Muscle layer of duodenum (tissue), 2 donors: ENCODE results near the gene NME5.
"Not testable (repeated sequence)": the region's sequence is repeated elsewhere in the genome, so short reads cannot be mapped to it uniquely, and the experiment has no call there.

ENCODE experiments used
- H3K27ac ChIP-seq: one replicate; pipeline ENCODE4 v1.7.0; 2013; ENCODE audit warnings: mild to moderate bottlenecking, low read length
- H3K27me3 ChIP-seq: one replicate; pipeline ENCODE4 v1.7.0; 2013; ENCODE audit warnings: low read depth, mild to moderate bottlenecking, control low read depth, low read length
- H3K36me3 ChIP-seq, 2 donors: one replicate each; pipeline ENCODE4 v1.7.0; 2013; ENCODE audit warnings: low read length in 2 of 2, control low read depth in 1 of 2, mild to moderate bottlenecking in 1 of 2; ENCODE audit not compliant: insufficient read depth in 2 of 2, control insufficient read depth in 1 of 2
- H3K4me1 ChIP-seq, 2 donors: one replicate each; pipeline ENCODE4 v1.7.0; 2013; ENCODE audit warnings: low read length in 2 of 2, mild to moderate bottlenecking in 2 of 2, control low read depth in 1 of 2, moderate library complexity in 1 of 2; ENCODE audit not compliant: insufficient read depth in 2 of 2, control insufficient read depth in 1 of 2
- H3K4me3 ChIP-seq, 2 donors: one replicate each; pipeline ENCODE4 v1.7.0; 2013; ENCODE audit warnings: low read length in 2 of 2, low read depth in 1 of 2, mild to moderate bottlenecking in 1 of 2
- H3K9me3 ChIP-seq, 2 donors: one replicate each; pipeline ENCODE4 v1.7.0; 2013; ENCODE audit warnings: low read length in 2 of 2, control low read depth in 1 of 2, mild to moderate bottlenecking in 1 of 2; ENCODE audit not compliant: control insufficient read depth in 1 of 2
- donor health status: healthy.

The NME5 gene

GRCh38 chr5:138169124-138169523 is 29.9 kb upstream of the NME5 start:
- no peaks in the 10 kb centered on the region for H3K9me3 ChIP-seq
- no peak overlapping the region for H3K27ac ChIP-seq
- peaks cover 70 to 98% of the 10 kb centered on the region in 2 donors for H3K36me3 ChIP-seq
- H3K27me3 ChIP-seq: no peaks in the 10 kb centered on the region
- no peak overlapping the region for H3K4me3 ChIP-seq
- H3K4me1 ChIP-seq: no peaks in the 10 kb centered on the region

DNA sequence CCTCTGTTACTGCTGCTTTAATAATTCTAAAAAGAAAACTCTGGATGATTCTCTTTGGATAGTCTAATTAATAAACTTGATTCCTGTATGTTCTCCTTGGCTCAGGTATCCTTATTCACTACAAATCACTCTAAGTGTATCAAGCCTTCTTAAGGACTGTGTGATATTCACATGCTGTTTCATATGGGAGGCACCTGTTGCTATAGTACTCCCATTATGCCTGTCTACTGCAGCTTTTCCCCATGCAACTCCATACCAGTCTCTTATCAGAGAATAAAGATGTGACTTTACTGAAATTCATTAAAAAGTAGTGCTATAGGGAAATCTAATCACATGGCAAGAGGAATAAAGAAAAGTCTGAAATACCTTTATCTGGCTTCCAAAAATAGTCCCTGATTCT is 24.5 kb upstream of the NME5 start:
- no peak overlapping the region for H3K4me3 ChIP-seq
- H3K27me3 ChIP-seq: no peaks in the 10 kb centered on the region
- H3K4me1 ChIP-seq: no peaks in the 10 kb centered on the region
- peaks cover 84 to 99% of the 10 kb centered on the region in 2 donors for H3K36me3 ChIP-seq
- no peaks in the 10 kb centered on the region for H3K9me3 ChIP-seq
- no peak overlapping the region for H3K27ac ChIP-seq

- H3K9me3 ChIP-seq: no peaks in the 10 kb centered on the region
- H3K4me1 ChIP-seq: no peaks in the 10 kb centered on the region
- H3K27ac ChIP-seq: no peak overlapping the region
- no peaks in the 10 kb centered on the region for H3K27me3 ChIP-seq
- no peak overlapping the region for H3K4me3 ChIP-seq
- H3K36me3 ChIP-seq: peaks cover 72 to 95% of the 10 kb centered on the region in 2 donors
These were observed 21.5 kb upstream of the NME5 start for GRCh38 chr5:138160706-138161105.

DNA sequence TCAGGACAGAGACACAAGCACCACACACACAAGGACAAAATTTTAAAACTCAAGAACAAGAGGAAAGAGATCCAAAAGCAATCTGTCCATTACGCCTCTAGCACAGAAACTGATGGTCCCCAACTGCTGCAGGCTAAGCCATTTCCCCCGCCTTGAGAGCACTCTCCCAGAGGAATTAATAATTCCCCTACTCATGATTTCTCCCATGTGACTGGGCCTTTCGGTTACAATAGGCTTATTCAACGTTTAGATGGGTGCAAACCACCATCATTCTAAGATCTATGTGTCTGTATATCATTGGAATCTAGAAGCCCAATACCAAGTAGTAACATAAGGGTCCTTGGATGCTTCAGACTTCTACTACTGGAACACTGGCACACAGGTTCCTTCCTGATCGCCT is 20.4 kb upstream of the NME5 start:
- H3K27ac ChIP-seq: no peak overlapping the region
- peaks cover 64 to 84% of the 10 kb centered on the region in 2 donors for H3K36me3 ChIP-seq
- no peak overlapping the region for H3K4me3 ChIP-seq
- no peaks in the 10 kb centered on the region for H3K4me1 ChIP-seq
- no peaks in the 10 kb centered on the region for H3K9me3 ChIP-seq
- H3K27me3 ChIP-seq: no peaks in the 10 kb centered on the region

DNA sequence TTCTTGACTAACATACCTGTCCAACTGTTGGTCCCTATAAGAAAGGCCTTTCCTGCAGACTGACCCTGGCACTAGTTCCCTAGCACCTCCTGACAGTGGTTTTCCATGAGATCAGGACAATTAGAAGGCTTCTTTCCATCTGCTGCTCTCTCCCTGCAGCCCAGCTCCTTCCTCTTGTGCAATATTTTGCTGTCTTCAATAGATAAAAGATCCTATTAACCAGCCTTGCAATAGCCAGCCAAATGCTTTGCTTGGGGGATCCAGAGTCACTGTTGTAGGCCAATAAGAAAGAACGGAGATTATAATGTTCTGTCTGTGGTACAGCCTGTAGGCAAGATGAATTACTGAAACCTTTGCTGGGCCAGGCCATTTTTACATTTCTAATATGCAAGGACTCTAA is 18.4 kb upstream of the NME5 start:
- H3K4me1 ChIP-seq: no peaks in the 10 kb centered on the region
- no peak overlapping the region for H3K4me3 ChIP-seq
- no peaks in the 10 kb centered on the region for H3K27me3 ChIP-seq
- no peaks in the 10 kb centered on the region for H3K9me3 ChIP-seq
- H3K27ac ChIP-seq: no peak overlapping the region
- peaks cover 45 to 64% of the 10 kb centered on the region in 2 donors for H3K36me3 ChIP-seq

DNA sequence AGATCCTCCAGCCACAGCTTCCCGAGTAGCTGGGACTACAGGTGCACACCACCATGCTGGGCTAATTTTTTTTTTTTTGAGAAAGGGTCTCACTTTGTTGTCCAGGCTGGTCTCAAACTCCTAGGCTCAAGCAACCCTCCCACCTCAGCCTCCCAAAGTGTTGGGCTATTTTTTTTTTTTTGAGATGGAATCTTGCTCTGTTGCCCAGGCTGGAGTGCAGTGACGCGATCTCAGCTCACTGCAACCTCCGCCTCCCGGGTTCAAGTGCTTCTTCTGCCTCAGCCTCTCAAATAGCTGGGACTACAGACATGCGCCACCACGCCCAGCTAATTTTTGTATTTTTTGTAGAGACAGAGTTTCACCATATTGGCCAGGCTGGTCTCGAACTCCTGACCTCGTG is 16.7 kb upstream of the NME5 start:
- H3K36me3 ChIP-seq: peaks cover 35 to 49% of the 10 kb centered on the region in 2 donors
- H3K27me3 ChIP-seq, H3K9me3 ChIP-seq, H3K4me3 ChIP-seq, H3K27ac ChIP-seq, H3K4me1 ChIP-seq: not testable (repeated sequence)

- H3K9me3 ChIP-seq: no peaks in the 10 kb centered on the region
- H3K27ac ChIP-seq: no peak overlapping the region
- H3K27me3 ChIP-seq: no peaks in the 10 kb centered on the region
- H3K36me3 ChIP-seq: no peaks in the 10 kb centered on the region
- no peak overlapping the region for H3K4me3 ChIP-seq
- no peaks in the 10 kb centered on the region for H3K4me1 ChIP-seq
These were observed 10.3 kb upstream of the NME5 start for GRCh38 chr5:138149530-138149929.

DNA sequence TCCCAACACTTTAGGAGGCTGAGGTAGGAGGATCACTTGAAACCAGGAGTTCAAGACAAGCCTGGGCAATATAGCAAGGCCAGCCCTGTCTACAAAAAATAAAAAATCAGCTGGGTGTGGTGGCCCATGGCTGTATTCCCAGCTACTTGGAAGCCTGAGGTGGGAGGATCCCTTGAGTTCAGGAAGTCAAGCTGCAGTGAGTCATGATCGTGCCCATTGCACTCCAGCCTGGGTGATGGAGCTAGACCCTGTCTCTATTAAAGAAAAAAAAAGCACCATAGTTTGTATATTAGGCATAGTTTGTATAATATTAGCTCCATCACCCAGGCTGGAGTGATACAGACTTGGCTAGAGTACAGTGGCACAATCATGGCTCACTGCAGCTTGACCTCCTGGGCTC is 9.6 kb upstream of the NME5 start:
- Histone ChIP-seq H3K27ac (no peak overlapping the region), H3K4me3 (no peak overlapping the region), H3K27me3 (no peaks in the 10 kb centered on the region), H3K9me3 (no peaks in the 10 kb centered on the region), H3K36me3 (no peaks in the 10 kb centered on the region), H3K4me1 (no peaks in the 10 kb centered on the region)

DNA sequence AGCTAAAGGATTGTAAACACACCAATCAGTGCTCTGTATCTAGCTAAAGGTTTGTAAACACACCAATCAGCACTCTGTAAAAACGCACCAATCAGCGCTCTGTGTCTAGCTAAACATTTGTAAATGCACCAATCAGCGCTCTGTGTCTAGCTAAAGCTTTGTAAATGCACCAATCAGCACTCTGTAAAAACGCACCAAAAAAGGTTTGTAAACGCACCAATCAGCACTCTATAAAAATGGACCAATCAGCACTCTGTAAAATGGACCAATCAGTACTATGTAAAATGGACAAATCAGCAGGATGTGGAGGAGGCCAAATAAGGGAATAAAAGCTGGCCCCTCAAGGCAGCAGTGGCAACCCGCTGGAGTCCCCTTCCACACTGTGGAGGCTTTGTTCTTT is 4.3 kb upstream of the NME5 start:
- not testable (repeated sequence) for H3K27ac ChIP-seq, H3K4me1 ChIP-seq, H3K27me3 ChIP-seq

DNA sequence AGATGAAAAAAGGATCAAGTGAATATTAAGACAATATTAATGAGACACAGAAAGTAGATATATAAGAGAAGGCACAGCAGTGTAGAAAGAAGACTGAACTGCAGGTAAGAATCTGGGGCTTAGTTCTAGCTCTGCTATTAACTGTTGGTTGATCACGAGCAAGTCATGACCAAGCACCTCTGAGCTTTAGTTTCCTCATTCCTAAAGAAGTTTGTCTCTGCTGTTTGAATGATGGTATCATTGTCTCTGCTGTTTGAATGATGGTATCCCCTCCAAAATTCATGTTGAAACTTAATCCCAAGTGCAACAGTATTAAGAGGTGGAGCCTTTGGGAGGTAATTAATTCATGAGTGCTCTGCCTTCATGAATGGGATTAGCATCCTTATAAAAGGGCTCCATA is 2.5 kb upstream of the NME5 start:
- no peaks in the 10 kb centered on the region for H3K27me3 ChIP-seq
- H3K9me3 ChIP-seq: no peaks in the 10 kb centered on the region
- peaks cover 0 to 8% of the 10 kb centered on the region in 2 donors for H3K4me1 ChIP-seq

More for the DNA sequence above, 4.3 kb upstream of the NME5 start:
- H3K36me3 ChIP-seq, H3K9me3 ChIP-seq, H3K4me3 ChIP-seq: not testable (repeated sequence)

DNA sequence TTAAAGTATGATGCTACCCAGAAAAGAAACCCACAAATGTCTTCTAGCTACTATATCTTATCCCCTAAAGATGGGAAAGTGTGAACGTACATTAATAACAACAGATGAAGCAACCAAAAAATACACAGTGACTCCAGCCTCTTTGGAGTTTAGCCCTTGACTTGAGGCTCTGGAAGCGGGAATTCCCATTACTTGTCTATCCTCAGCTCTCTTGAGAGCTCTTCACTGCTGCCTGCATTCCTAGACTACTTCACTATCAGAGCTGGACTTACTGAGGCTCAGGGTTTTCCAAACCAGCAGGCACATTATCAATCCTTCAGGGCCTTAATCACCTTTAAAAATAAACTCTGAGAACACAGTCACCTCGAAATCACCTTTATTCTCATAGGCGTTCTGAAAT is 1.0 kb upstream of the NME5 start:
- H3K9me3 ChIP-seq: no peaks in the 10 kb centered on the region
- H3K4me3 ChIP-seq: no peak overlapping the region
- no peak overlapping the region for H3K27ac ChIP-seq

More for the DNA sequence above, 2.5 kb upstream of the NME5 start:
- Histone ChIP-seq H3K27ac (no peak overlapping the region), H3K4me3 (no peak overlapping the region), H3K36me3 (no peaks in the 10 kb centered on the region)

GRCh38 chr5:138139781-138140090 is 508 bp upstream of the NME5 start:
- H3K4me3 ChIP-seq: peak overlapping the region; percentile 53 to 62
- no peaks in the 10 kb centered on the region for H3K36me3 ChIP-seq
- H3K4me1 ChIP-seq: peaks cover 0 to 8% of the 10 kb centered on the region in 2 donors
- no peak overlapping the region for H3K27ac ChIP-seq
- H3K9me3 ChIP-seq: no peaks in the 10 kb centered on the region
- no peaks in the 10 kb centered on the region for H3K27me3 ChIP-seq

More for the DNA sequence above, 1.0 kb upstream of the NME5 start:
- Histone ChIP-seq H3K4me1 (peaks cover 0 to 8% of the 10 kb centered on the region in 2 donors), H3K36me3 (no peaks in the 10 kb centered on the region), H3K27me3 (no peaks in the 10 kb centered on the region)
